GM12874 (cell line): Measurements from ENCODE around the gene BEX4.
A peak's percentile ranks its signal among the peaks of the same experiment; 100 is the strongest.

Experiments used
- CTCF ChIP-seq: IDR thresholded peaks from 2 replicates; pipeline ENCODE4 v1.5.1; 2011; ENCODE audit warnings: low read depth, mild to moderate bottlenecking, control low read depth, low read length, moderate library complexity; ENCODE audit not compliant: insufficient read depth

The BEX4 gene

GRCh38 chrX:103197721-103198306, 17.1 kb upstream of the BEX4 start:
- TF ChIP-seq CTCF: no peak

GRCh38 chrX:103201041-103201440, 13.9 kb upstream of the BEX4 start:
- TF ChIP-seq CTCF: no peak

- TF ChIP-seq CTCF: no peak
Measured at GRCh38 chrX:103210056-103210455, 4.9 kb upstream of the BEX4 start.

- peak; percentile 43 for TF ChIP-seq CTCF
Measured at GRCh38 chrX:103211012-103211715, 3.7 kb upstream of the BEX4 start.

- TF ChIP-seq CTCF: no peak
Measured at GRCh38 chrX:103212749-103213457, 2.0 kb upstream of the BEX4 start.

- TF ChIP-seq CTCF: no peak
Measured at GRCh38 chrX:103215425-103215991, 600 bp downstream of the BEX4 start.
